Psoas muscle (tissue), 8 donors: ENCODE measurements around the gene GNL1. TPM values are rescaled to one million over a fixed set of nuclear protein-coding genes. Genes with fewer than 3 reads are reported as not detected.

Experiments used
- ATAC-seq, 4 donors: fragments of 200-7000 bp; cut with Tn5 transposase; one replicate each; pipeline ENCODE4 v1.9.1; 2020; ENCODE audit warnings: moderate library complexity in 3 of 4, mild to moderate bottlenecking in 2 of 4
- DNase-seq, 2 donors: peaks; one replicate each; pipeline ENCODE4 v3.0.0-alpha.2; 2020
- H3K27ac ChIP-seq: fragments of 200-600 bp; one replicate; pipeline ENCODE4 v1.8.0; 2022
- H3K27me3 ChIP-seq, 3 donors: fragments of 200-600 bp in 1 of 3; one replicate each; pipeline versions ENCODE4 v1.6.1 to v1.8.0; 2013 to 2022; ENCODE audit warnings: low read length in 2 of 3, mild to moderate bottlenecking in 2 of 3, moderate library complexity in 1 of 3; ENCODE audit not compliant: insufficient read depth in 3 of 3
- H3K36me3 ChIP-seq, 2 donors: fragments of 200-600 bp in 1 of 2; one replicate each; pipeline versions ENCODE4 v1.6.1 to v1.8.0; 2013 to 2022; ENCODE audit warnings: low read depth in 1 of 2, mild to moderate bottlenecking in 1 of 2, moderate library complexity in 1 of 2; ENCODE audit not compliant: insufficient read depth in 1 of 2
- H3K4me1 ChIP-seq: fragments of 200-600 bp; one replicate; pipeline ENCODE4 v1.8.0; 2022
- H3K4me3 ChIP-seq: fragments of 200-600 bp; one replicate; pipeline ENCODE4 v1.8.0; 2022; ENCODE audit warnings: mild to moderate bottlenecking
- H3K9me3 ChIP-seq: fragments of 200-600 bp; one replicate; pipeline ENCODE4 v1.8.0; 2022
- WGBS, 3 donors: extraction: QIAGEN DNeasy Blood & Tissue Kit; methylation state at CpG; one replicate each; pipeline versions ENCODE4 v1.1.6 to v1.1.7; 2013; 5-methylcytosine and 5-hydroxymethylcytosine counted together
- intact Hi-C, 2 donors: fragments of 100-400 bp; cut with DNase I; formaldehyde crosslinking; loops; one replicate each; pipeline versions ENCODE4 v1.11.0 to v1.14.2; 2022
- long read RNA-seq, 2 donors: library from polyadenylated mRNA; unstranded; transcript quantifications; one replicate each; pipeline ENCODE4 v2.0.0, GENCODE V29; 2021
- polyA plus RNA-seq, 3 donors: library from polyadenylated mRNA; stranded (reverse); fragments of 200-250 nt; gene quantifications; one replicate each; pipeline ENCODE4 v1.2.3, GENCODE V29; 2013
- total RNA-seq, 4 donors: library from RNA; stranded (reverse); fragmentation: NEBNext Ultra II Directional in 2 of 4; extraction: Animal tissue kit (Norgen Biotek cat#: 25700) in 2 of 4; gene quantifications; one replicate each; pipeline versions ENCODE4 v1.2.1 to v1.2.4, GENCODE V29; 2021 to 2023
- TF ChIP-seq, protein P1 (sequence below): fragments of 200-600 bp; IDR thresholded peaks from one replicate; pipeline ENCODE4 v1.8.0; 2022; ENCODE audit warnings: antibody characterized with exemption
- donor health status: healthy with polysubstance abuse.
- donor health status: DM: no; HTN: no; CAD: no; lungs with moderate emphysema.
- donor health status: Bipolar disorder and iron deficiency.
- donor health status: healthy.
- donor health status: DM: yes; HTN: yes; CAD: no.
- donor health status: DM: no; HTN: no; CAD: no.
- donor health status: DM: no; HTN: no; CAD: no.
- donor health status: DM: yes; HTN: yes; CAD: no.

The GNL1 gene, protein sequence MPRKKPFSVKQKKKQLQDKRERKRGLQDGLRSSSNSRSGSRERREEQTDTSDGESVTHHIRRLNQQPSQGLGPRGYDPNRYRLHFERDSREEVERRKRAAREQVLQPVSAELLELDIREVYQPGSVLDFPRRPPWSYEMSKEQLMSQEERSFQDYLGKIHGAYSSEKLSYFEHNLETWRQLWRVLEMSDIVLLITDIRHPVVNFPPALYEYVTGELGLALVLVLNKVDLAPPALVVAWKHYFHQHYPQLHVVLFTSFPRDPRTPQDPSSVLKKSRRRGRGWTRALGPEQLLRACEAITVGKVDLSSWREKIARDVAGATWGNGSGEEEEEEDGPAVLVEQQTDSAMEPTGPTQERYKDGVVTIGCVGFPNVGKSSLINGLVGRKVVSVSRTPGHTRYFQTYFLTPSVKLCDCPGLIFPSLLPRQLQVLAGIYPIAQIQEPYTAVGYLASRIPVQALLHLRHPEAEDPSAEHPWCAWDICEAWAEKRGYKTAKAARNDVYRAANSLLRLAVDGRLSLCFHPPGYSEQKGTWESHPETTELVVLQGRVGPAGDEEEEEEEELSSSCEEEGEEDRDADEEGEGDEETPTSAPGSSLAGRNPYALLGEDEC
- 10 to 100 TPM; 20.1 to 26.3 (median 24.2) TPM for total RNA-seq
- 10 to 100 TPM; 14.2 to 32.3 (median 30.8) TPM for polyA plus RNA-seq
- long read RNA-seq, donor 1, full-length matches to known transcripts: 14 of 20 reads
- long read RNA-seq, donor 1, partial matches to known transcripts: 2 of 20 reads
- long read RNA-seq, donor 1, other reads (novel, unspliced or antisense): 4 of 20 reads
- long read RNA-seq, donor 2, full-length matches to known transcripts: 29 of 46 reads
- long read RNA-seq, donor 2, partial matches to known transcripts: 12 of 46 reads
- long read RNA-seq, donor 2, other reads (novel, unspliced or antisense): 5 of 46 reads

DNA sequence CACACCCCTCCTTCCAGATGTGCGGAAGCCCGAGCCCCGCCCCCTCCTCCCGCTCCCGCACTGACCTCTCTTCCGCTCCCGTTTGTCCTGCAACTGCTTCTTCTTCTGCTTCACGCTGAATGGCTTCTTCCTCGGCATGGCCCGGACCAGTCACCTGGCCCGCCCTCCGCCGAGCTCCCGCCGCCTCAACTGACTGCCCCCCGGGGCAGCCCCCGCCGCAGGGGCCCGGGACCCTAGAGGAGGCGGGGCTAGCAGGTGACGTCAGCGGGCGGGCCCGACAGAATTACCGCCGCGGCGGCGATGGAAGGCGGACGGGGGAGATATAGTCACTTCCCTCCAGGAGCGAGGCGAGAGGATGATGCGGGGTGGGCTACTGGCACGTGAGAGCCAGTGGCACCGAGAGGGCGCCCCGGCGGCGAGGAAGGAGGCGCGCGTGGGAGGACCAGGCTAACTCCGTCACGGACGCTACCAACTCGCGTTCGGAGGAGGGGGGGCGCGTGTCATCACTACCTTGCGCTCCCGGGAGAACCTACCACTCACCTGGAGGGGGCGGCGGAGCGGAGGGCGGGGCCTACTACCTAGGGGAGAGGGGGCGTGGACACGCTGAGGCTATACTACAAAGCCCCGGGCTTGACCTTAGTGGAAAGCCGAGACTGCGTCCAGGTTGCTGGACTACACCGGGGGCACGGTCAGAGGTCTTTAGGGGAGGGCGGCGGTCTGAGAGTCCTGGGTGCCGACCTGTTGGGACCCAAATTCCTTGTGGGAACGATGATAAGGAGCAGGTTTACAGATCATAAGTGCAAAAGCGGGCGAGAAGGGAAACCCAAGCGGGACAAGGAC lies at the start of gene GNL1:
GNL1 (minus strand) TSS at position 424 of the 840 bp plus-strand sequence; CDS start at position 138, 286 bp downstream.
- no peaks in the 10 kb centered on the region for H3K27me3 ChIP-seq
- WGBS, 3 donors: 0 to 1% (median 0%) methylated on average over 61 to 71 of the region's 71 CpGs
- H3K27ac ChIP-seq: peak within 1 kb of the TSS; percentile 95
- H3K36me3 ChIP-seq: peaks cover 4 to 39% of the 10 kb centered on the region in 2 donors
- TF ChIP-seq, protein P1, sequence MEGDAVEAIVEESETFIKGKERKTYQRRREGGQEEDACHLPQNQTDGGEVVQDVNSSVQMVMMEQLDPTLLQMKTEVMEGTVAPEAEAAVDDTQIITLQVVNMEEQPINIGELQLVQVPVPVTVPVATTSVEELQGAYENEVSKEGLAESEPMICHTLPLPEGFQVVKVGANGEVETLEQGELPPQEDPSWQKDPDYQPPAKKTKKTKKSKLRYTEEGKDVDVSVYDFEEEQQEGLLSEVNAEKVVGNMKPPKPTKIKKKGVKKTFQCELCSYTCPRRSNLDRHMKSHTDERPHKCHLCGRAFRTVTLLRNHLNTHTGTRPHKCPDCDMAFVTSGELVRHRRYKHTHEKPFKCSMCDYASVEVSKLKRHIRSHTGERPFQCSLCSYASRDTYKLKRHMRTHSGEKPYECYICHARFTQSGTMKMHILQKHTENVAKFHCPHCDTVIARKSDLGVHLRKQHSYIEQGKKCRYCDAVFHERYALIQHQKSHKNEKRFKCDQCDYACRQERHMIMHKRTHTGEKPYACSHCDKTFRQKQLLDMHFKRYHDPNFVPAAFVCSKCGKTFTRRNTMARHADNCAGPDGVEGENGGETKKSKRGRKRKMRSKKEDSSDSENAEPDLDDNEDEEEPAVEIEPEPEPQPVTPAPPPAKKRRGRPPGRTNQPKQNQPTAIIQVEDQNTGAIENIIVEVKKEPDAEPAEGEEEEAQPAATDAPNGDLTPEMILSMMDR: no peak
- no peaks in the 10 kb centered on the region for H3K9me3 ChIP-seq
- peak within 1 kb of the TSS; percentile 99 for H3K4me3 ChIP-seq
- intact Hi-C loops: loop anchor here in 1 of 2 donors (2.0 kb wide), 1 partner anchor 15 kb away; the partner anchor contains the start of gene ABCF1
- peak; percentile 93 to 96 for DNase-seq
- peaks cover 16% of the 10 kb centered on the region for H3K4me1 ChIP-seq
- peak; percentile 81 to 87 (median 86) for ATAC-seq

DNA sequence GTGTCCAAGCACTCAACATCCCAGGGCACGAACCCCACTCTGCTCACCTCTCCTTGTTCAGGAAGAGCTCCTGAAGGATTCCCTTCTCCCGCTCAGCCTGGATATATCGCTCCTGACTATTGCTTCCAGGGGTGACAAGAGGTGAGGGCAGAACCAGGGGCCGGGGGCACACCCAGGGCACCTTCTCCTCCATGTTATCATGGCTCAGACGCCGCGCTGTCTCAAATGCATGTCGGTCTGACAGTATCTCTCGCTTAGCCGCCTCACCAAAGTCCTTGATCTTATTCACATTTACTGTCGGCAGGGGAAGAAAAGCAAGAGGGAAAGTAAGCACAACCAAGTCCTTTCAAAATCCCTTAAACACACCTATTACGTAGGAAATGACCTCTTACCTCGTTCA lies 47.7 kb upstream of the GNL1 start:
- no peak overlapping the region for H3K4me3 ChIP-seq
- no peak overlapping the region for H3K27ac ChIP-seq
- no peaks in the 10 kb centered on the region for H3K9me3 ChIP-seq
- TF ChIP-seq, protein P1: no peak
- intact Hi-C loops: loop anchor here in 1 of 2 donors (10.0 kb wide), 1 partner anchor 119 kb away; the partner anchor contains the start of gene HLA-E
- ATAC-seq (no peak), DNase-seq (no peak)
- peaks cover 26 to 90% of the 10 kb centered on the region in 2 donors for H3K36me3 ChIP-seq
- WGBS, 3 donors: 94 to 97% (median 94%) methylated on average over 13 of the region's 13 CpGs
- H3K27me3 ChIP-seq: no peaks in the 10 kb centered on the region
- no peaks in the 10 kb centered on the region for H3K4me1 ChIP-seq

DNA sequence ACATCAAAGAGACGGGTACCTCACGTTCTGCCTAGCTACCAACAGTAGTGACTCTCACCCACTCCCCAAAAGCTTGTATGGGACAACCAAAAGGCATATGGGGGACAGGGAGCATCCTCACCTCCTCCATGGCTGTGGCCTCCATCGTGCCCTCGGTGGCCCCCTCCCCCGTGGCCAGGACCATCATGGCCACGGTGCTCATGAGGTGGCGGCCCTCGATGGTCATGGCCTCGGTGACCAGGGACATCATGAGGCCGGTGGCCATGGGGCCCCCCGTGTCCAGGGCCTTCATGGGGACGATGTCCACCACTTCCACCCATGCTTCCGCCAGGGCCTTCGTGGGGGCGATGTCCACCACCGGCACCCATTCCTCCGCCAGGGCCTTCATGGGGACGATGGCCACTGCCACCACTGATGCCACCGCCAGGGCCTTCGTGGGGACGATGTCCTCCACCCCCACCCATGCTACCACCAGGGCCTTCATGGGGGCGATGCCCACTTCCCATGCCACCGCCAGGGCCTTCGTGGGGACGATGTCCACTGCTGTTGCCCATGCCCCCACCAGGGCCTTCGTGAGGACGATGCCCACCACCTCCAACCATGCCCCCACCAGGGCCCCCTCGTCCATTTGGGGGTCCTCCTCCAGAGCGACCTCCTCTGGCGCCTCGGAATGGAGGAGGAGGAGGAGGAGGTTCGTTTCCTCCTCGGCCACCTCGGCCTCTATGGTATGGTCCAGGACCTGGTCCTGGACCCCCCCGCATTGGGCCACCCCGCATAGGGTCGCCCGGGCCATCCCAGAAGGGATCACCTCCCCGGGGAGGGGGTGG lies 45.7 kb upstream of the GNL1 start:
- H3K27me3 ChIP-seq: no peaks in the 10 kb centered on the region
- TF ChIP-seq, protein P1: no peak
- H3K36me3 ChIP-seq: peaks cover 26 to 70% of the 10 kb centered on the region in 2 donors
- ATAC-seq: peak in 1 of 4 donors; percentile 5
- no peak for DNase-seq
- intact Hi-C loops: loop anchor here (2.0 to 10.0 kb wide), 2 partner anchors 113 to 117 kb away; partner anchors contain the start of gene HLA-E (in 2 of the 2)
- H3K4me1 ChIP-seq: no peaks in the 10 kb centered on the region
- no peaks in the 10 kb centered on the region for H3K9me3 ChIP-seq
- H3K27ac ChIP-seq: no peak overlapping the region
- 88 to 93% (median 89%) methylated on average over 35 to 39 of the region's 39 CpGs for WGBS, 3 donors
- no peak overlapping the region for H3K4me3 ChIP-seq
